ENCODE data around the gene SUPT20HL2.
"Not testable (repeated sequence)": the region's sequence is repeated elsewhere in the genome, so short reads cannot be mapped to it uniquely, and the experiment has no call there.

Gene SUPT20HL2

GRCh38 chrX:24309580-24310374 is 4.1 kb downstream of the SUPT20HL2 start:
- DNase-seq (ENCODE audit: low spot score), result not testable (repeated sequence)

DNA sequence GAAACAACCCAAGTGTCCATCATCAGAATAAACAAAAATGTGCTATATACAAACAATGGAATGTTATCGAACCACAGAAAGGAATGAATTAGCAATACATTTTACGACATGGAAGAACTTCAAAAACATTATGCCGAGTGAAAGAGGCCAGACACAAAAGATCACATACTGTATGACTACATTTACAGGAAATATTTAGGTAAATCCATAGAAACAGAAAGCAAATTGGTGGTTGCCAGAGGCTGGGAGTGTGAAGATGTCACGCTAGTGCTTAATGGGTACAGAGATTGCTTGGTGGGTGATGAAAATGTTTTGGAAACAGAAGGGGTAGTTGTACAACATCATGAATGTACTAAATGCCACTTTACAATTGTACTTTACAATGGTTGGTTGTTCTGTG is 5.1 kb downstream of the SUPT20HL2 start:
- not testable (repeated sequence) for DNase-seq (ENCODE audit: low spot score)

DNA sequence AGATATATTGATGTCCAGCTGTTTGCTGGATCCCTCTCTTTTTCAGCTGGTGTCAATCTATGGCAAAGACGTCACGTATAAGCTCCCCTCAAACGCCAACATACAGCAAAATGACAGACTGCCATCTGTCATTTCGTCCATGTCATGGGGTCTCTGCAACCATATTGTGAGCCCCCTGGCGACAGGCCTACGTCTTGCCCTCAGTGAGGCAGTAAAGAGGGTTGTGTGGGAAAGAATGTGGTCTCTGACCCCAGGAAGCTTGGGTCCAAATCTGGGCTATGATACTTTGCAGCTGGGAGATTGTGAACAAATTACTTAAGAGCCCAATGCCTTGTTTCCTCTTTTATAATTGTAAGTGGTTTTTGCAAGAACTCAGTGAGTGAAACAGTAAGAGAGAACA is 7.4 kb downstream of the SUPT20HL2 start:
- no peak for DNase-seq (ENCODE audit: low spot score)

- no peak for DNase-seq (ENCODE audit: low spot score)
Observed at GRCh38 chrX:24305905-24306304, 8.0 kb downstream of the SUPT20HL2 start.

GRCh38 chrX:24301806-24302205 is 12.1 kb downstream of the SUPT20HL2 start:
- DNase-seq (ENCODE audit: low spot score), result no peak

GRCh38 chrX:24301060-24301459 is 12.8 kb downstream of the SUPT20HL2 start:
- no peak for DNase-seq (ENCODE audit: low spot score)

- no peak for DNase-seq (ENCODE audit: low spot score)
Observed at GRCh38 chrX:24298191-24298590, 15.7 kb downstream of the SUPT20HL2 start.

GRCh38 chrX:24294619-24295018 is 19.2 kb downstream of the SUPT20HL2 start:
- no peak for DNase-seq (ENCODE audit: low spot score)

GRCh38 chrX:24293412-24293811 is 20.5 kb downstream of the SUPT20HL2 start:
- DNase-seq (ENCODE audit: low spot score), result no peak

DNA sequence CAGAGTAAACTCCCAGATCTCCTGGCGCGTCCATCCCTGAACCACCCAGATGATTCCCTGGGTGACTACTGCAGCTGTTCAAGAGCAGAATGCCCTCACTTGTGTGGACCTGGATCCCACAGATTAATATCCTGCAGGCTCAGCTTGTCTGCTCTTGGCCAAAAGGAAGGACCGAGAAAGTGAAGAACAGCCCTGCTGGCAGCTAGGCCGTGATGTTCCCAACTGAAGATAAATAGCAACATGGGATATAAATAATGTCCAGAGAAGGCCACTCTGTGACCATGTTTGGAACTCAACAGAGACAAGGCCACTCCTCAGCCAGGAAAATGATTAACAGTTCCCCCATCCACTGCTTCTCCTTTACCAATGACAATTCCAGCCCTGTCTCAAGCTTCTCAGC is 21.5 kb downstream of the SUPT20HL2 start:
- DNase-seq (ENCODE audit: low spot score), result no peak

- no peak for DNase-seq (ENCODE audit: low spot score)
Observed at GRCh38 chrX:24285082-24285481, 28.8 kb downstream of the SUPT20HL2 start.

GRCh38 chrX:24283127-24283794 is 30.6 kb downstream of the SUPT20HL2 start:
- DNase-seq (ENCODE audit: low spot score), result no peak

DNA sequence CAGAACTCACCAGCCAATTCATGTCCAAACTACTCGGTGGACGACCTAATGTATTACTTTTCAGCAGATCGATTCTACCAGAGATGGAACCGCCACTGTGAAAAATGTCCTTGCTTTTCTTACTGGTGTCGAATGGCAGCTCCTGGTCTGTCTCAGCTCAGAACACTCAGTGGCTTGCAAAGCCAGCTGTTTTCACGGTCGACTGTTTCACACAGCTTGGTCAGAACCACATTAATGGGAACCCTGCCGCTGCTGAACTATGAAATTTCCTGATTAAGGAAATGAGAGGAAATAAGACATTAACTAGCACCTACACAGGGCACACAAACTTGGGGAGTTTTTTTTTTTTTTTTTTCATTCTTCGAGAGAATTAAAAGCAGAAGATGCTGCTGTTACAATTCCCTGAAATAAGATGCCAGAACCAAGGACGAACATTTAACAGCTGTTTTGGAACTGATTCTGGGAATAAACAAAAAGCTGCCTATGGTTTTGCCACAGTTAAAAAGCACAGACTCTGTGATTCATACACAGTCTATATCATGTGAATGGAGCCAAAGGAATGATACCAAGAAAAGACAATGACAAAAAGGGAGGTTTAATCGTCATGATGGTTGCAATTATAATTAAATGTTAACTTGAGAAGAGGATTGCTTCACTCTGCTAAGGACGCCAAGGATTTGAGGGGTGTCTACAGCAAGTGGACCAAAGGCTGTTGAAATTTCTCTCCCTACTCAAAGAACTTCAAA is 31.3 kb downstream of the SUPT20HL2 start:
- DNase-seq (ENCODE audit: low spot score), result no peak

- no peak for DNase-seq (ENCODE audit: low spot score)
Observed at GRCh38 chrX:24277405-24277804, 36.5 kb downstream of the SUPT20HL2 start.

DNA sequence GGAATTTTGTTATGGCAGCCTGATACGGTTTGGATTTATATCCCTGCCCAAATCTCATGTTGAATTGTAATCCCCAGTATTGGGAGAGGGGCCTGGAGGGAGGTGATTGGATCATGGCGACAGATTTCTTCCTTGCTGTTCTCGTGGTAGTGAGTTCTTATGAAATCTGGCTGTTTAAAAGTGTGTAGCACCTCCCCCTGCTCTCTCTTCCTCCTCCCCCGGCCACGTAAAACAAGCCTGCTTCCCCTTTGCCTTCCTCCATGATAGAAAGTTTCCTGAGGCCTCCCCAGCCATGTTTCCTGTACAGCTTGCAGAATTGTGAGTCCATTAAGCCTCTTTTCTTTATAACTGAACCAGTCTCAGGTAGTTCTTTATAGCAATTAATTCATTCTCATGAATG is 37.9 kb downstream of the SUPT20HL2 start:
- DNase-seq (ENCODE audit: low spot score), result no peak

DNA sequence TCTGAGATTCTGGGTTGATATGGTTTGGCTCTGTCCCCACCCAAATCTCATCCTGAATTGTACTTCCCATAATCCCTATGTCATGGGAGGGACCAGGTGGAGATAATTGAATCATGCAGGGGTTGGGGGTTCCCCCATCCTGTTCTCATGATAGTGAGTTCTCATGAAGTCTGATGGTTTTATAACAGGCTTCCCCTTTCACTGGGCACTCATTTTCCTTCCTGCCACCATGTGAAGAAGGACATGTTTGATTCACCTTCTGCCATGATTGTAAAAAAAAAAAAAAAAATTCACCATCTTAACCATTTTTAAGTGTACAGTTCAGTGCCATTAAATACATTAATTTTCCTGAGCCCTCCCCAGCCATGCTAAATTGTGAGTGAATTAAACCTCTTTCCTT is 42.6 kb downstream of the SUPT20HL2 start:
- no peak for DNase-seq (ENCODE audit: low spot score)

DNA sequence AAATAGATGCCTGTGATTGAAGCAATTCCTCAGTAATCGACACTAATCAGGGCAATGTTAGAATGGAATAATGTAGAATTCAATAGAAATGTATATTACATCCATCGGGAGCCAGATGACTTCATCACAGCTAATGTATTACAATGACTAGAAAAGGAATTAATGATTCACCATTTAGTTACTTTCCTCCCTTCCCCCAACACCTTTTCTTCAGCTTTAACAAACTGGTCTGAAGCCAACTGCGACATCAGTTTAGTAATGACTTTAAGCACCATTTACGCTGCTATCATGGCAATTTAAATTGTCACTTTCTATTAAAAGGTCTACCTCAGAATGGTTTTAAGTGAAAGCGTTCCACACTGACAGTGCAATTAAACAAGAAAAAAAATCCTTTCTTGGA is 45.1 kb downstream of the SUPT20HL2 start:
- DNase-seq (ENCODE audit: low spot score), result no peak

DNA sequence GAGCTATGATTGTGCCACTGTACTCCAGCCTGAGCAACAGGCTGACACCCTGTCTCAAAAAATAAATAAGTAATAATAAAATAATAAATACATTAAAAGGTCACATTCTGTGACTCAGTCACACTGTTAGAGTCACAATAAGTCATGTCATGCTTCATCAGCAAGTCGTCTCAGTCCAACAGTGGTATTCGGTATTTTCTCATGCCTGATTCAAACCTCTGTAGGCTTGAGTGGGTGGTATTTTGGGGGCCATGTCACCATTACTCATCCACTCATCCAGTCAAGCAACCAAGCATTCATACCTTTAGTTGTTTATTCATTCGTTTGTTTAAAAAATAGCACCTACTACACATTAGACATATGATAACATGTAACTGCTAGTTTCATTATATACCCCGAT is 46.9 kb downstream of the SUPT20HL2 start:
- DNase-seq (ENCODE audit: low spot score), result no peak

- no peak for DNase-seq (ENCODE audit: low spot score)
Observed at GRCh38 chrX:24264383-24264782, 49.5 kb downstream of the SUPT20HL2 start.

- no peak for DNase-seq (ENCODE audit: low spot score)
Observed at GRCh38 chrX:24262309-24262708, 51.6 kb downstream of the SUPT20HL2 start.
